Cardiac fibroblast (primary cell): ENCODE data around the gene UNC79.

Source experiments
- DNase-seq, 2 donors: peaks; one replicate each; pipeline versions ENCODE4 v3.0.0 to v3.0.0-alpha.2; 2010; ENCODE audit warnings: low read depth in 2 of 2
- H3K4me3 ChIP-seq, 2 donors: replicated peaks in 1 of 2; 1 replicate in 1 of 2; 2 replicates in 1 of 2; pipeline ENCODE4 v1.5.1; 2011; ENCODE audit warnings: low read depth in 2 of 2, low read length in 2 of 2, mild to moderate bottlenecking in 2 of 2, moderate library complexity in 1 of 2
- TF ChIP-seq, protein P1 (sequence below): IDR thresholded peaks from one replicate; pipeline ENCODE4 v1.5.1; 2011; ENCODE audit warnings: low read depth, mild to moderate bottlenecking, low read length, inconsistent platforms

Gene UNC79

DNA sequence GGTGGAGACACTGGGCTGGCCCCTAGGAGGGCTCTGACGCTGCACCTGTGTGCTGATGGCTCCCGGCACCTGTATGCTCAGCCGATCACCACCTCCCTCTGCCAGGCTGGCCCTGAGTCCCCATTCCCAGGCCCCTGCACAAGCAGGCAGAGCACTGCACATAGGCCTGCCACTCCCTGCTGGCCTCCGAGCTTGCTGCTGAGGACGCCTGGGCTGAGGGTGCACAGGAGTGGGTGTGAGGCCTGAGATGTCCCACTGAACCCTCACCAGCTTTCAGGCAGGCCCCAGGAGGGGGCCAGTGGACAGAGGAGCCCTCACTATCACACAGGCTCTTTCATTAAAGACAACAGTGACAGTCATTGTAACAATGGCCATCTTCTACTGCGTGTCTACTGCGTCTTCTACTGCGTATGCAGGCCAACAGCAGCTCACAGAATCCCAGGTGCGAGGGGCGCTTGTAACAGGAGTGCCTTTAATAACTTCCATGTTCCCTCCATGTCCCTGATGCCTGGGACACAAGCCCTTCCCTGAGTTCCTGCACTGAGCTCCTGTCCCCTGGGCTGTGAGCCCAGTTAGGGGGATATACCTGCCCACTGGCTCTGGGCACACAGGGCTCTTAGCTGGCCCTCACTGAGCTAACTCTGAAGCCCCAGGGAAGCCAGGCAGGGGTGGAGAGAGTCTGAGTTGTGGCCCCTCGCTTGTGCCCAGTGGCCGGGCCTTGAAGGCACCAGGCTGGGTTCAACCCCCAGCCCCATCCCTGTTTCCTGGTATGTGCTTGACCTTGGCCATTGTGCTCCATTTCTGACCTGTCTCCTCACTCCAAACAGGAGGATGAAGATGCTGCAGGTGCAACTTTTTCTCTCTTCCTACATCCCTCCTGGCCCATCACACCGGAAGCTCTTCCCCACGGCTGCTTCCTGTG is 286.3 kb downstream of the UNC79 start:
- TF ChIP-seq, protein P1, sequence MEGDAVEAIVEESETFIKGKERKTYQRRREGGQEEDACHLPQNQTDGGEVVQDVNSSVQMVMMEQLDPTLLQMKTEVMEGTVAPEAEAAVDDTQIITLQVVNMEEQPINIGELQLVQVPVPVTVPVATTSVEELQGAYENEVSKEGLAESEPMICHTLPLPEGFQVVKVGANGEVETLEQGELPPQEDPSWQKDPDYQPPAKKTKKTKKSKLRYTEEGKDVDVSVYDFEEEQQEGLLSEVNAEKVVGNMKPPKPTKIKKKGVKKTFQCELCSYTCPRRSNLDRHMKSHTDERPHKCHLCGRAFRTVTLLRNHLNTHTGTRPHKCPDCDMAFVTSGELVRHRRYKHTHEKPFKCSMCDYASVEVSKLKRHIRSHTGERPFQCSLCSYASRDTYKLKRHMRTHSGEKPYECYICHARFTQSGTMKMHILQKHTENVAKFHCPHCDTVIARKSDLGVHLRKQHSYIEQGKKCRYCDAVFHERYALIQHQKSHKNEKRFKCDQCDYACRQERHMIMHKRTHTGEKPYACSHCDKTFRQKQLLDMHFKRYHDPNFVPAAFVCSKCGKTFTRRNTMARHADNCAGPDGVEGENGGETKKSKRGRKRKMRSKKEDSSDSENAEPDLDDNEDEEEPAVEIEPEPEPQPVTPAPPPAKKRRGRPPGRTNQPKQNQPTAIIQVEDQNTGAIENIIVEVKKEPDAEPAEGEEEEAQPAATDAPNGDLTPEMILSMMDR: no peak

GRCh38 chr14:93717668-93718320 is 287.1 kb downstream of the UNC79 start:
- TF ChIP-seq, protein P1: no peak
- H3K4me3 ChIP-seq: no peak overlapping the region
- DNase-seq: no peak

More for the DNA sequence above, 286.3 kb downstream of the UNC79 start:
- DNase-seq: no peak
- H3K4me3 ChIP-seq: no peak overlapping the region

DNA sequence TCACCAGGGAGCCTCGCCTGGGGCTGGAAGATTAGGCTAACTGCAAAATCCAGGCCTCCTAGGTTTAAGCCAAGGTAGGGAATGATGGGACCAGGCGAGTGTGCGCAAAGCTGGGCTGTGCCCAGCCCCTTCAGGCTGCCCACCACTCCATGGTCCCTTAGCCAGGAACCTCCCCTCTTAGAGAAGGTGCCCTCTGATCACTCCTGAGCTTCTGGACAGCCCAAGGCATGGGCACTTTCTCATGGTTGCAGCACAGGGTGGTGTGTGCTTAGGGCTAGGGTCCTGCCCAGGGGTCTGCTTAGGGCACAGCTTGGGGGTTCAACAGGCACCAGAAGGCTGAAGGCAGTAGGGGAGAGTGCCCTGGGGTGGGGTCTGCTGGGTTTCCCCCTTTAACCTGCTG is 288.5 kb downstream of the UNC79 start:
- H3K4me3 ChIP-seq: no peak overlapping the region
- TF ChIP-seq, protein P1: no peak
- no peak for DNase-seq

DNA sequence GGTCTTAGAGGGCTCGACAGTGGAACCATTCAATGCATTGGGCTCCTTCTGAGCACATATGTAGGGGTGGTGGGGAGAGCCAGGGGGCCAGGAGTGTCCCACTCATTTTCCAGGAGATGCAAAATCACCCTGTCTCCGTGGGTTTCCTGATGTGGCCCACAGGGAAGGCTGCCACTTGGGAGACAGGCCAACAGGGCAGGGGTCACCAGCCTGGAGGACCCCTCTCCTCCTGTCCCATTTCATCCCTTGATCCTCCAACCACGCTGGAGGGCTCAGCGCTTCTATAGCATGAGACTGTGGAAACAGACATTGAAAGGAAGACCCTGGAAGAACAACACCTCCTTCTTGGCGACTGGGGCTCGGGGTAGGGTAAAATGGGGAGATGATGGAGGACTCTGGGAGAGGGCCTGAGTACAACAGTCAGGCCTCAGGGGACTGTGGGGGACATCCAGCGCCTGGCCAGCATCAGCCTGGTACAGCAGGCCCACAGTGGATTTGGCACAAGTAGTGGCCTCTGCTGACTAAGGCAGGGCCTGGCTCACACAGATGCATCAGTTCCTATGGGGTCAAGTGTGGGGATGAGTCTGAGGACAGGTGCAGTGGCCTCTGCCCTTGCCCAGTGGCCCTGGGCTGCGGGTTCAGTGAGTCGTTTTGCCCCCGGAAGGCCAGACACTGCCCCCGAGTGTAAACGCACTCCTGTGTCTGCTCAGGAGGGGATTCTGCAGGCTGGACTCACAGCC is 289.5 kb downstream of the UNC79 start:
- TF ChIP-seq, protein P1: no peak
- no peak for DNase-seq
- H3K4me3 ChIP-seq: no peak overlapping the region

- TF ChIP-seq, protein P1: no peak
- no peak for DNase-seq
- H3K4me3 ChIP-seq: no peak overlapping the region
Measured at GRCh38 chr14:93720981-93721483, 290.3 kb downstream of the UNC79 start.

- TF ChIP-seq, protein P1: no peak
- DNase-seq: no peak
- H3K4me3 ChIP-seq: no peak overlapping the region
Measured at GRCh38 chr14:93723001-93723400, 292.3 kb downstream of the UNC79 start.
